ENCODE results near the gene C10orf143. TPM values are rescaled to one million over a fixed set of nuclear protein-coding genes. Genes with fewer than 3 reads are reported as not detected.
A peak's percentile ranks its signal among the peaks of the same experiment; 100 is the strongest.
"Not testable (repeated sequence)": the region's sequence is repeated elsewhere in the genome, so short reads cannot be mapped to it uniquely, and the experiment has no call there.

Gene C10orf143
- total RNA-seq, 1 experiment from 2014 or later: 0.05 TPM

DNA sequence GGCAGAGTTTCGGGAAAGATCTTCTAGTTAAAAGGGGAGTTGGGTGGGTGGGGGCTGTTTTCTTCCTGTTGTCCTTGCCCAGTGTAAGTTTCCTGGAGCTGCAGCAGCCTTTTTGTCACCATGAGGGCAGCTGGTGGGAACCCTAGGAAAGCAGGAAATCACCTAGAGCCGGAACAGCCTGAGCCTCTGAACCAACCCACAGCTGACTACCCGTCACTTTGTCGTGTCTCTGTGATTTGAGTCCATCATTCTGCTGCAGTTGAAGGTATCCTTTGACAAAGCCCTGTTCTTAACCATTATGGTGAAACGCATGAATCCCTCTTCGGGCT is 1.2 kb upstream of the C10orf143 start:
- no peak for DNase-seq (ENCODE audit: low read depth)

- peak; percentile 97 for DNase-seq (ENCODE audit: low read depth)
Observed at GRCh38 chr10:130111113-130111851, 652 bp upstream of the C10orf143 start.

GRCh38 chr10:130109796-130110245 is 809 bp downstream of the C10orf143 start:
- peak; percentile 77 for DNase-seq (ENCODE audit: low read depth)

DNA sequence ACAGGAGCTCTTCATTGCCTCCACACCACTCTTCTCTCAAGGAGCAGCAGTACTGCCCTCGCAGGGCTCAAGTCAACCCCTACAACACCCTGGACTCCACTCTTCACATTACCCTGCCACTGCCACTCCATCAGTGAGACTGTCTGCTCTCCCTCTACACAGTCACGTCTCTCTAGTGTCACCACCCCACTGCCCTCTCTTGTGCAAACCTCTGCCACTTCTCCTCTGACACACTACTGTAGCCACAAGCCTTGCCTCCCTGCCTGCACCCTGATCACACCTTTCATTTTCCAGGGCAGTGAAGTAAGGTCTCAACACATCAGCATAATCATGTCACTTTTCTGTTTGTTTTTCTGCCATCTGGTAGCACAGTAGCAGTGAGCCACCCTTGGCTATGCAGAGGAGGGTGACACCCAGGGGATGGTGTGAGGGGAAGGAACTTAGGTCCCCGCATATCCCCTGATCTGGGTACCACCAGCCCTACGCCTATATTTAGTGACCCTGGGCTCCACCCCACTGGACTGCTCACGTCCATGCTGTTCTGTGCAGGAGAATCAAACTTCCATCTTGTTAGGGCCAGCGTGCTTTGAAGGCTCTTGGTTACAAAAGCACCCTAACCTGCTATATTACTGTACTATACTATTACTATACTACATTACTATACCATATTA is 1.6 kb downstream of the C10orf143 start:
- DNase-seq (ENCODE audit: low read depth): no peak

- DNase-seq (ENCODE audit: low read depth): not testable (repeated sequence)
Observed at GRCh38 chr10:130108146-130108545, 2.5 kb downstream of the C10orf143 start.

DNA sequence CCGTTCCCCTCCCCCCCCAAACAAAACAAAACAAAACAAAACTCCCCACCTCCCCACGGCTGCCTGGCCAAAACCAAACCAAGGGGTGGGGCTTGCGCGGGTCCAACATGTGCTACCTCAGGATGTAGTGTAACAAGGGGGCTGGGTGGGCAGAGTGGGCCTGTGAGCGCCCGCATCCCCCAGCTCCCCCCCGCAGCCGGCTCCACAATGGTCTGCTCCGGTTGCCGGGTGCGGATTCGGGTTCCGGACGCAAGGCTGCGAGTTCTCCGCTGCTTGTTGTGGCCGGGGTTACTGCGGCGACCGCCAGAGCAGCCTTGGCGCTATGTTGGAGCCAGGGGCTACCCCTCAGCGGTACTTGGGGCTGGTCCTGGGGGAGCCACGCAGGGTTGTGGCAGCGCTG is 4.9 kb downstream of the C10orf143 start:
- DNase-seq (ENCODE audit: low read depth): no peak

GRCh38 chr10:130099344-130099743 is 11.3 kb downstream of the C10orf143 start:
- no peak for DNase-seq (ENCODE audit: low read depth)

DNA sequence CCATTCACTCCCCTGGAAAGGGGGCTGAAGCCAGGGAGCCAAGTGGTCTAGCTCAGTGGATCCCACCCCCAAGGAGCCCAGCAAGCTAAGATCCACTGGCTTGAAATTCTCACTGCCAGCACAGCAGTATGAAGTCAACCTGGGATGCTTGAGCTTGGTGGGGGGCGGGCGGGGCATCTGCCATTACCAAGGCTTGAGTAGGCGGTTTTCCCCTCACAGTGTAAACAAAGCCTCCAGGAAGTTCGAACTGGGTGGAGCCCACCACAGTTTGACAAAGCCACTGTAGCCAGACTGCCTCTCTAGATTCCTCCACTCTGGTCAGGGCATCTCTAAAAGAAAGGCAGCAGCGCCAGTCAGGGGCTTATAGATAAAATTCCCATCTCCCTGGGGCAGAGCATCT is 20.1 kb downstream of the C10orf143 start:
- not testable (repeated sequence) for DNase-seq (ENCODE audit: low read depth)

- no peak for DNase-seq (ENCODE audit: low read depth)
Observed at GRCh38 chr10:130080461-130080814, 30.2 kb downstream of the C10orf143 start.

DNA sequence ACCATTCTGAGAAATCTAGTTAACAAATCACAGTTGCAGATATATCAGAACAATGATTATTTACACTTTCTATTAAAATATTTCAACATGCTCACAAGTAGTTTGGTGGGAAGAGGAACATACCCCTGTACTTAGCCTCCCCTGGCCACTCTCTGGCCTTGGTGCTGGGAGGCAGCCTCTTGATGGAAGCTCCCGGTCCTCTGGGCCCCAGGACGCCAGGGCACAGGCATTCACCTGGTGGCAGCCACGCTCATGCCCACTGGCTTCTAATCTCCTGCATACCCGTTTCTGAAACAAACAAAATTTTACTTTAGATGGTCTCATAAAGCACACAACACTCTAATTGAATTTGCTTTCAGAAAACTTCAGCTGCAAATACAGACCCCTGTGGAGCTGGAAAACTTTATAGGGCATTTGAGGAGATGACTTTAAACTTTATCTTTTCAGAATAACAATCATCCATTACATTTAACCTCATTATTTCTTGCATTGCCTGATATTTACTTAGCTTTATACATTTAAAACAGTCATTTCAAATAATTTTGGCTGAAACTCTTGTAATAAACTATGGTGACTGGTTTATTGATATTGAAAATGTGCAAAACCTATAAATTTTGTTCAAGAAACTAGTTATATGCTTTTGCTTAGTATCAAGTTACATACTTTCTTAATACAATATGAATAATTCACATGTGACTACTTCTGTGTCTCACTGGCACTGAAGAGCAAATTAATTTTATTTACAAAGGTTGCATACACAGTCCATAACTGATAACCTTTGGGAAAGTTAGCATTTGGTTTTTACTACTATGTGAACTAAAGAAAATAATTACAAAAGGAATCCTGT is 30.8 kb downstream of the C10orf143 start:
- no peak for DNase-seq (ENCODE audit: low read depth)

- DNase-seq (ENCODE audit: low read depth): no peak
Observed at GRCh38 chr10:130078120-130078519, 32.5 kb downstream of the C10orf143 start.

DNA sequence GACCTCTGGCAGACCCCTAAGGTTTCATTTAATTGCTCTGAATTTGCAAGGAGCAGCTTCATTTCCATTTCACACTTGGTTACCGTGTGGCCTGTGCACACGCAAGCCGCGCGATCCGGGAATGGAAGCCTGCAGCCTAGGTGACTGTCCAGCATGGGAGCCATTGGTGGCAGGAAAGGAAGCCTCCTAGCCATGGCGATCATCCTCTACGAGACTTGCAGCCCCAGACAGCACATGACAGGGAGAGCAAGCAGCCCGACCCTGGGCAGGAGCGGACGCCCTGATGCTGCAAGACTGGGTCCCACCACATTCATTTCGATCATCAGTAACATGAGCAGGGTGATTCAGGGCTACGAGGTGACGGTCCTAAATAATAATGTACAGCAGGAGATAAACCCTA is 33.9 kb downstream of the C10orf143 start:
- no peak for DNase-seq (ENCODE audit: low read depth)

DNA sequence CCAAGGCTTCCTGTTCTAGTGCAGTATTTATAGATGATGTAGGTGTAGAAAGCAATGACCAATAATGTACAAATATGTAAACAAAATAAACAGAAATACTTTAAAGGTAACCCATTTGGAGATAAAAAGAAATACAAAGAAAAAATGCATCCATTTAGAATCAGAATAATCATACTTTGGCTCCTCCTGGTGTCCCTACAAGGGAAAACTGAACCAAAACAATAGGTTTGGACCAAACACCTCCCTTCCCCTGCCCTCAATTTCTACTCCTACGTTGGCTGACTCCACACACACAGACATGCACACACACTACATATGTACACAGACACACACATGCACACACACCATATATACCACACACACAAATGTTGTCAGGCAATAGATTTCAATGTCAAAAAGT is 36.0 kb downstream of the C10orf143 start:
- no peak for DNase-seq (ENCODE audit: low read depth)

- DNase-seq (ENCODE audit: low read depth): no peak
Observed at GRCh38 chr10:130073912-130074311, 36.7 kb downstream of the C10orf143 start.

- DNase-seq (ENCODE audit: low read depth): no peak
Observed at GRCh38 chr10:130072247-130072646, 38.4 kb downstream of the C10orf143 start.

DNA sequence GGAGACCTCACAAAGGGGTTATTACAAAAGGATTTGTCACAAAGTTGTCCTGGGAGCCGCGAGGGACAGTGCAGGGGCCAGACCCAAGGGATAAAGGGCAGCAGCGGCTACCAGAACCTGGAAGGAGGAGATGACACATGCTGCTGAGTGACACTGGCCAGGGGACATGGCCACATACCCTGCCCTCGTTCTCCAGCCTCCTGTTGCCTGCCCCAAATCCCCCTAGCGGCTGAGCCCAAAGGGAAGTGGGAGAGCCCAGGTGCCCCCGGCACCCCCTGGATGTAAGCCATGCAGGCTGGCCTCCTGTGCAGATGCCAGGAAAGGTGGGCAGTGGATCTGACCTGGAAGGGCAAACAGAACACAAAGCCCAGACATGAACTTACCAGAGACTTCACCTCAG is 42.7 kb downstream of the C10orf143 start:
- no peak for DNase-seq (ENCODE audit: low read depth)

GRCh38 chr10:130066743-130067142 is 43.9 kb downstream of the C10orf143 start:
- no peak for DNase-seq (ENCODE audit: low read depth)

DNA sequence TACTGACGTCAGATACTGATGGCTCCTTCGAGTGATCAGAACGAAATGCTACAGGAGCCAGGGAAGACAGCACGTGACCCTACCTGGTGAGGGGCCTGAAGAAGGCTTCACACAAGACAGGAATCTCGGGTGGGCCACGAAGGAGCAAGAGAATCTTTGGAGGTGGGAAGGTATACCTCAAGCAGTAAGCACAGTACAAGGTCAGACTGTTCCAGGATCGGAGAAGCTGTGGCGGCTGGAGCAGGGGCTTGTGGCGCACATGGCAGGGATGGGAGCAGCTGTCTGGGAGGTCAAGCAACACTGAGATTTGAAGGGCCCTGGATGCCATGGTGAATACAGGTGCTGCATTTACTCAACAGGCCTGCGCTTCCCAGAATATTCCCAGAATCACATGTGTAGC is 45.4 kb downstream of the C10orf143 start:
- no peak for DNase-seq (ENCODE audit: low read depth)

DNA sequence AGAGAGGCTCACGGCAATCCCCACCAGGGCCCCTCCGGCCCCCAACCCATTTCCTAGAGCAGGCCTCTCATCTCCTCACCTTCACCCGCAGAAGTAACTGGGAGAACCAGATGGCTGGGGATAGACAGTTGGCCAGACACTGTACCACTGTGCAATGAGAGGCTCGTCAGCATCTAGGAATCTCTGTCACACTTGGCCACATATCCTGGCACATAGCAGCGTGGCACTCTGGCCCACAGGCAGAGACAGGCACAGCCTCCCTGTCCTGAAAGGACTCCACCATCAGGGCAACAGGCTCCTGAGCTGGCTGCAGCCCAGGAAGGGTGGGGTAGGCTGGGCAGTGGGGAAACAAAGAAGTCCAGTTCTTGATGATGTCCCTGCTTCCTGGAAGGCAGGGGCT is 45.8 kb downstream of the C10orf143 start:
- no peak for DNase-seq (ENCODE audit: low read depth)

- DNase-seq (ENCODE audit: low read depth): no peak
Observed at GRCh38 chr10:130062976-130063375, 47.7 kb downstream of the C10orf143 start.

DNA sequence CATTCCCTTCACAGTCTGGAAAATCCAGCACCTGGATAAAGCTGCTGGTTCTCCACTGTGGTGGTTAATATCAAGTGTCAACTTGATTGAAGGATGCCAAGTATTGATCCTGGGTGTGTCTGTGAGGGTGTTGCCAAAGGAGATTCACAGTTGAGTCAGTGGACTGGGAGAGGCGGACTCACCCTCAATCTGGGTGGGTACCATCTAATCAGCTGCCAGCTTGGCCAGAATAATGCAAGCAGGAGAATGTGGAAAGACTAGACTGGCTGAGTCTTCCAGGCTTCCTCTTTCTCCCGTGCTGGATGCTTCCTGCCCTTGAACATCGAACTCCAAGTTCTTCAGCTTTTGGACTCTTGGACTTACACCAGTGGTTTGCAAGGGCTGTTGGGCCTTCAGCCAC is 48.4 kb downstream of the C10orf143 start:
- DNase-seq (ENCODE audit: low read depth): no peak

DNA sequence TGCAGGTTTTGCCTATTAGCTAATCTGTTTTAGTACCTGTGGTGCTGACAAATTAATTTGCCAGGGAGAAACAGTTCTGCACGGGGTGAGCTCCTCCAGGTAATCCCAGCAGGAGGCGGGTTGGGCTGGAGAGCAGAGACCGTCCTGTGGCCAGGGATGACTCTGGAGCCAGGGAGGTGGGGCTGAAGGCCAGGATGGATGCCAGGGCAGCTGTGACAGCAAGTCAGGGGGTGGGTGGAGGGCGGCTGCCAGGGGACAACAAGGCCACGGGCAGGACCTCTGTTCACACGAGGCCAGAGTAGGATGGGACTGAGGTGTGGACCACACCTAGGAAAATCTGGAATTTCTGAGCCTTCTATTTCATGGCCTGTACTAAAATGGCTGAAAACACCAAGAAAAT is 48.9 kb downstream of the C10orf143 start:
- DNase-seq (ENCODE audit: low read depth): no peak

- no peak for DNase-seq (ENCODE audit: low read depth)
Observed at GRCh38 chr10:130054021-130054420, 56.6 kb downstream of the C10orf143 start.

All from M059J (cell line).